HG03558 (cell line): ENCODE data around the gene DCAF17.
"Not testable (repeated sequence)": the region's sequence is repeated elsewhere in the genome, so short reads cannot be mapped to it uniquely, and the experiment has no call there.

ENCODE experiments used
- ATAC-seq: cut with Tn5 transposase; IDR thresholded peaks from one replicate; pipeline ENCODE4 v1.9.1; 2021; ENCODE audit warnings: moderate number of reproducible peaks; ENCODE audit not compliant: unreplicated experiment; ENCODE audit errors: extremely low read depth

Gene DCAF17

DNA sequence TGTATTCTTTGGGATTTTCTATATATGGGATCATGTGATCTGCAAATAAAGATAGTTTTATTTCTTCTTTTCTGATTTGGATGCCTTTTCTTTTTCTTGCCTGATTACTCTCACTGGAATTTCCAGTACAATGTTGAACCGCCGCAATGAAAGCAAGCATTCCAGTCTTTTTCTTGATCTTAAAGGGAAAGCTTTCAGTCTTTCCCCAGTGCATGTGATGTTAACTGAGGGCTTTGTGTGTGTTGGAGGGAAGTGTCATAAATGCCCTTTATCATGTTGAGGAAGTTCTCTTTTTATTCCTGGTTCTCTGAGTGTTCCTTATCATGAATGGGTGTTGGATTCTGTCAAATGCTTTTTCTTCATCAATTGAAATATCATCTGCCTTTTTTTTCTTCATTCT, 71.3 kb downstream of the DCAF17 start:
- ATAC-seq, result no peak

DNA sequence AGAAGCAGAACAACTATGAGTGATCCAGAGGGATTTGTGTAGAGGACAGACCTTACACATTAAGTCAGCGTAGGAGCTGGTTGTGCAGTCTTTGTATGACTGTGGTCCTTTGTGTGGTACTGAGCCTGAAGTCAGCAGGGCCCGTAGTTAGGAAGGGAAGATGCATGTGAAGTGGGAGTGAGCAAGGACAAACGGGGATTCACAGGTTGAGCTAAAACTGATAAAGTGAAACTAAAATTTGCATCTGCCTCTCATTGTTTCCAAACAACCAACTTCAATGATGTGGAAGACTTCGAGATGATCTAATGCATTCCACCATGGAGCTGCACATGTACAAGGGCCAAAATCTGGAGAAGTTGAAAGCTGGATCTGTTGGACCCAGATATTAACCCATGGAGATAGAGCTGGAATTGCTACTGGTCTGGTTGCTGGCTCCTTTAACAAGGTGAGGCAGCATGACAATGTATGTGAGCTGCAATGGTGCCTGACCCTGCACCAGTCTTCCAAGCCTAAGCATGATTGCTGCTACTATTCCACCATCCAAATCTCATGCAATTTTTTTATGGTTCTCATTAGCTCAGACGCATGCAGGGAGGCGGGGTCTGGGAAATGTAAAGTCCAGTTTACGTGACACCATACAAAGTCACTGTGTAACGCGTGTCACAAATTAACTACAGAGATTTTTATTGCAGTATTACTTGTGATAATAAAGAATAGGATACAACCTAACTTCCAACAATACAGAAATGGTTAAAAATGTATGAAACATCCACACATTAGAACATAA, 76.1 kb downstream of the DCAF17 start:
- no peak for ATAC-seq

DNA sequence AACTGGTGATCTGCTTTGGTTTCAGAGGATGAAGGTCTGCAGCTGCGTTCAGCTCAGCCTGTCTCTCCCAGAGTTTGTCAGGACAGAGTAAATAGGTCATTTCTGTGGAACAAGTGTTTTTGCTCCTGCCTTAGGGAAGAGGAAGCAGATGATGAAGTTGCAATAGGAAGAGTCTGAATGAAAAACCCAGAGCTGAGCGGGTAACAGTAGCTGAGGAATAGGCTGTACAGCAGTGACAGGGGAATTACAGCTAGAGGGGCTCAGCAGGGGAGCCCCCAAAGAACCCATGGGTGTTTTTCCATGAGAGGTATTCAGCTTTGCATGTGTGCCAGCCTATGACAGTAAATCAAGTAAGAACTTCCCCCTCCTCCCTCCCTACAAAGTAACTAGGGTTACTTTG, 78.0 kb downstream of the DCAF17 start:
- no peak for ATAC-seq

DNA sequence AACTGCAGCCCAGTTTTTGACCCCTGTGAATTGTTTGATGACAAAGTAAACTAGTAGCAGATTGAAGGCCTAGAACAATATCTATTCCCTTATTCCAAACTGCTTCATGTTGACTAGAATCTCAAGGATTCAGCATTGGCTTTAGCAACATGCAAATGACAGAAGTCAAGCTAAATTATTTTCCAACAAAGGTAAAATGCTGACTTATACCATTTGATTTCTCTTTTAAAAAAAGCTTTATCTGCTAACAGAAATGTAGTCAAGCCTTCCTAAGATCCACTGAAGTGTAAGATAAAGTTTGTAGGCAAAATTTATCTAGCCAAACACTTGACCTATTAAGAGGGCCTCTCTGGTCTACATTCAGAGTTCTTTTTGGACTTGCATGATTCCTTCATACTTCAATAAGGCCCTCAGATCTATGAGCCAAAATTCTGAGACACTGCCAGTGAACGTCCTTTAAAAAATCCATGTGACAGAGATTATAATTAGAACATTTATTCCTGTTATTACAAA, 78.7 kb downstream of the DCAF17 start:
- ATAC-seq, result no peak

DNA sequence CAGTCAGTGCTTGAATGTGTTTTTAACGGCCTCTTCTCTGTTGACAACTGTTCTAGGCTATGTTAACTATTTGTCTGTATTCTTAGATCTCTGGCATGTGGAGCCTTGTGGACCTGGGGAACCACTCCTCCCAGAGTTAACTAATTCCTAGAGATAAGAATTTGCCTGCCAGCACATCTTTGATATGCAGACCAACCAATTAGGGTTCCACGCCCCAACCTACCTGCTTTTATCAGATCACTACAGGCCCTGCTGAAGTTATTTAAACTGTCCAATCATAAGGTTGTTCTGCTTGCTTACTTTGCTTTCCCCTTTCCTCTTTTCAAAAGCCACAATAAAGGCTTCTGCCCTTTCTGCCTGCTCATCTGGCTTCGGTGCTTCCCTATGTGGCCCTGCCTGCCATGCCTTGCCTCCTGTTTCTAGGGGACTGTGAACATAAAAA, 79.7 kb downstream of the DCAF17 start:
- no peak for ATAC-seq

DNA sequence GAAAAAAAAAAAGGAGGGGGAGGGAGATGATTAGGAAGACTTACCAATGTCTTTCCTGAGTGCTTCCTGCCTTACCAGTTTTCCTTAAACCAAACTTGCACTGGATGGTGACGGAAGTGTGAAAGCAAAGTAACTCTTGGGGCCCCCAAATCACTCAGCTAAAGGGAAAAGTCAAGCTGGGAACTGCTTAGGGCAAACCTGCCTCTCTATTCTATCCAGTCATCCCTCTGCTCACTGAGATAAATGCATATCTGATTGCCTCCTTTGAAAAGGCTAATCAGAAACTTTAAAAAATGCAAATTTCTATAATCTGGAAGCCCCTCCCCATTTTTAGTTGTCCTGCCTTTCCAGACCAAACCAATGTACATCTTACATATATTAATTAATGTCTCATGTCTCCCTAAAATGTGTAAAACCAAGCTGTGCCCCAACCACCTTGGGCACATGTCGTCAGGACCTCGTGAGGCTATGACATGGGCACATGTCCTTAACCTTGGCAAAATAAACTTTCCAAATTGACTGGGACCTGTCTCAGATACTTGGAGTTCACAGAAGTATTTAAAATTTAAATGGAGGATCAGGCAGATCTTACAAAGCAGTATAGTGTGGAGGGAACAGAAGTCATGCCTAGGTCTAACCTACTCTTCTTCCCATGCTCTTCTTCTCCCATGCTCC, 81.0 kb downstream of the DCAF17 start:
- no peak for ATAC-seq

DNA sequence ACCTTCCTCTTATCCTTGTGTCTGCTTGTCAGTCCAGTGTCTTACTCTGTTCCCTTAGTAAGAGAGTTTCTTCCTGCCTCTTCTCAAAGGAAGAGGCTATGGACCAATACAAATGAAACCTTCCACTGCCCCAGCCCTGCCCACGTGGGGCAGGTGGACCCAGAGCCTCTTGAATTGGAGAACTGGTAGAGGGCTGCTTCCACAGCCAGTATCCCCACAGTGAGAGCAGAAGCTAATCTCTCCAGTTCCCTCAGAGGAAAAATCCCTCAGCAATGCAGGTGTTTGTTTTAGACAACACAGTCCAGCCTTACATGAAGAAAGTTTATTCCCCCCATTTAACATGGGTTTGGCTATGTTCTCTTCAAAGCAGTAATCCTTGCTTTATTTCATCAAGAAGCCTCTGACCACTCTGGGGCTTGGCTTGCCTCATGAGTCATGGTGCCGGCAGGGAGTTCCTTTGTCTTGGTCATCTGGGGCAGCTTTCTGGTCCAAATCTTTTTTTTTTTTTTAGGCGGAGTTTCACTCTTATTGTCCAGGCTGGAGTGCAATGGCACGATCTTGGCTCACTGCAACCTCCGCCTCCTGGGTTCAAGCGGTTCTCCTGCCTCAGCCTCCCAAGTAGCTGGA, 81.8 kb downstream of the DCAF17 start:
- ATAC-seq, result no peak

DNA sequence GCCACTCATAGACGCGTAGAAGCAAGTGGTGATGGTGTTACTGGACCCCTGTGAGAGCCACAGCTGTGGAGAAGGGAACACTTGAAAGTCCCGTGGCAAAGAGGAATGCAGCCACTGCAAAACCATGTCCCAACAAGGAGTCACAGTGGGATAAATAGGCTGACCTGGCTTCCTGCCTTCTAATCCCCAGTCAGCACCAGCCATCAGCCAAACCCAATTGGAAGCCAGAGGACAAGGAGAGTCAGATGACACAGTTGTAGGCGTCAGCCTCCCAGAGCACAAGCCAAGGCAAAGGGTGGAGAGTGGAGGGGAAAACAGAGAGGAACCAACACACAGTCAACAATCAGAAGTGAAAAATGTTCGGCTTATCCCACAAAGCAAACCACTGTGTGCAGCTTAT, 82.8 kb downstream of the DCAF17 start:
- no peak for ATAC-seq

DNA sequence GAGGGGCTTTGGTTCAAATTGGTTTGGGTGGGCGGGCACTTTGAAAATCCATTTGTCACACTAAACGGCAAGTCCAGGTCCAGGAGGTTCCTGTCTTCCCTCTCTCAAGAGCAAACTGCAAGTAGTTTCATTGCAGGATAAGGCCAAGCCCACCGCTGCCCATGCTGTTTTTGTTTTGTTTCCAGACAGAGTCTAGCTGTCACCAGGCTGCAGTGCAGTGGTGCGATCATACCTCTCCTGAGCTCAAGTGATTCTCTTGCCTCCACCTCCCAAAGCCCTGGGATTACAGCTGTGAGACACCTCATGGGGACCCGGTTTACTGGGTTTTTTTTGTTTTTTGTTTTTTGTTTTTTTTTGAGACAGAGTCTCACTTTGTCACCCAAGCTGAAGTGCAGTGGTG, 86.4 kb downstream of the DCAF17 start:
- ATAC-seq, result no peak

DNA sequence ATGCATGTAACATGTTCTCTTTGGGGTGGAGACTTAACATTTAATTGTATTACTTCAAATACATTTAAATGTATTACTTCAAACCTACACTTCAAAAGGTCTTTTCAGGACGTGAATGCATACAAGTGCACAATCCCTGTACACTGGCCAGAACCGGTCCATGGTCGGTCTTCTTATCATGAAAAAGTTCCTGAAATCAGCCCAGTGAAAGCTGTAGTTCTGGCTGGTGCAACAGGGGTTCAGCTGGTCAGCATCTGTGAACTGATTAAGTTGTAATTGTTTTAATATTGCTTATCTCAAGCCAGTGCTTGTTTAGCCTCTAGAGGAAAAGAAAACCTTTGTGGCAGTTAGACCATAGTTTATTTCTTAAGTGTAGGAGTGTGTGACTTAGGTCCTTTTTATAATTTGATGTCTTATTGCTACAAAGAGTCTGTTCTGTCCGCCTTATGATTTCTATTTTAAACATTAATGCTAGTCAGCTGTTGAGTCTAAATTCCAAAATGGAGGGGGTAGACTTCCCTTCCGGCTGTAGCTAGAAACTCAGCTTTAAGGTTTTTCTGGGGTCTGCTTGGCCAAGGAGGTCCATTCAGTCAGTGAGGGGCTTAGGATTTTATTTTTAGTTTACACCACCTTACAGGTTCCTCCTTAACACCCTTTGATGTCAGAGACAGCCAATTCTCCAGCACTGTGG, 87.5 kb downstream of the DCAF17 start:
- ATAC-seq, result no peak

DNA sequence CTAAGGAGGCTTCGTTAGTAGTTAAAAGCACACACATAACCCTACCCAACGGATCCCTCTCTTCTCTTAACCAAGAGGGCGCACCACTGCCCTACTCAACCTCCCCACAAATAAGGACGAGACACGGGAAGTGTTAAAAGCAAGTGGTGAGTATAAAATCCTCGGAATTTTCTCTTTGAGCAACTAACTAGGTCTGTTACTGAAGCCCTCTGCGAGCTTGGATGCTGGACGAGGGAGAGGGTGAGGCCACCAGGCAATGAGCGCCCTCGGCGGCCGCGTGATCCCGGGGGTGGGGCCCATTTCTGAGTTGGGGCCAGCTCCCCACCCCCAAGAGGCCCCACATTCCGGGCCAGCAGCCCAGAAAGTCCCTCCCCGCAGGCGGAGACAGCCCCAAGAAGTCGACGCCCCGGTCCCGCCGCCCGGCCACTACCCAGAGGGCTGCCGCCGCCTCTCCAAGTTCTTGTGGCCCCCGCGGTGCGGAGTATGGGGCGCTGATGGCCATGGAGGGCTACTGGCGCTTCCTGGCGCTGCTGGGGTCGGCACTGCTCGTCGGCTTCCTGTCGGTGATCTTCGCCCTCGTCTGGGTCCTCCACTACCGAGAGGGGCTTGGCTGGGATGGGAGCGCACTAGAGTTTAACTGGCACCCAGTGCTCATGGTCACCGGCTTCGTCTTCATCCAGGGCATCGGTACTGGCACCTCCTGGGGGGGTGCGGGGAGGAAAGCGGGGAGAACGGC, 88.2 kb downstream of the DCAF17 start, which contains the start of gene CYBRD1:
TSS of gene CYBRD1 (plus strand) at position 423 of the 736 bp plus-strand sequence. CDS start at position 495, 72 bp downstream.
- no peak for ATAC-seq

DNA sequence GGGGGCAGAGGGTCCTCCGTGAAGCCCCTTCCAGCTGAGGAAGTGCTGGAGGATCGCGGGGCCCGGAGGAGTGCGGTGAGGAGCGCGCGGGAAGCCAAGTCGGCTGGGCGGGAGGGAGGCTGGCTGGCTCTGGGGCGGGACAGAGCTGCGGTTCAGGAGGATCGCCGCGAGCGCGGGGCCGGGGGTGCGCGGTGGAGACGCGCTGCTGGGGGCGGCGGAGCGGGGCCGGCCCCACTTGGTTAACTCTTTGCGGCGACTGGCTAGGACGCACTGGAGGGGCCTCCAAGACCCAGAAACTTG, 88.7 kb downstream of the DCAF17 start:
- ATAC-seq, result no peak

DNA sequence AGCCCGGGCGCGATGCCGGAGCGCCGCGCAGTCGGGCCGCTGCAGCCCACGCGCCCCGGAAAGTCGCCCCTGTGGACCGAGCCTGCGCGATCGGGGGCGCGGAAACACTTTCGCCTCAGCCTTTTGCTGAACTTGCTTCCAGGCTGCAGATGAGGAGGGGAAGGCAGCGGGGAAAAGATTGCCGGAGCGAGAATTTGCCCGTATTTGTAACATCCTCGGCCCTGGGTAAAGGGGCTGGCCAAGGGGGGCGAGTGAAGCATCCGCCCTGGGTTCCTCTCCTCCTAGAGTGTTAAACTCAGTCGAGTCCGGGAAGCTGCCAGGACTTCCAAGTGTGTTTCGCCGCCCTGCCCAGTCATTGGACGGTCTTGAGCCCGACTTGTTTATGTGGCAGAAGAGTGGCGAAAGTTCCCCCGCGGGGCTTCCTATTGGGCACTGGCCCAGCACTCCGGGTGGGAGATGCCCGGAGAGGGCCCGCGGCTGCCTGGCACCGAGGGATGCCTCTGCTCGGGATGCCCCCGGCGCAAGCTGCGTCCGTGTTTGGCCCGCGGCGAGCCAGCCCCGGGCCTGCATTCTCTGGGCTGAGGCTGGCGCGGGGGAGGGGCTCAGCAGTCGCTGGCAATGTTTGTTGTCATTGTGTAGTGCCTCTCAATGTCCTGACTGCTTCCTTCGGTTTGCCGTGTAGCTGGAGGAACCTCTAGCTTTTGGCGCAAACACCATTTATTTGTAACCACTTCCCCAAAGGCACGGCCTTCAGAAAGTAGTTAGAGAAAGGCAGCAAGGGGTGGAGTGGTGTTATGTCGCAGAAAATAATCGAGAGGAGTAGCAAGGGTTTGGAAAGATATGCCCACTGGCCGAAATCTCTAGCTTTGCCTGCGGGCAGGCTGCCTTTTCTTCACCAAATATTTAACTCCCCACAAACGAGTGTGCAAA, 89.3 kb downstream of the DCAF17 start:
- no peak for ATAC-seq

DNA sequence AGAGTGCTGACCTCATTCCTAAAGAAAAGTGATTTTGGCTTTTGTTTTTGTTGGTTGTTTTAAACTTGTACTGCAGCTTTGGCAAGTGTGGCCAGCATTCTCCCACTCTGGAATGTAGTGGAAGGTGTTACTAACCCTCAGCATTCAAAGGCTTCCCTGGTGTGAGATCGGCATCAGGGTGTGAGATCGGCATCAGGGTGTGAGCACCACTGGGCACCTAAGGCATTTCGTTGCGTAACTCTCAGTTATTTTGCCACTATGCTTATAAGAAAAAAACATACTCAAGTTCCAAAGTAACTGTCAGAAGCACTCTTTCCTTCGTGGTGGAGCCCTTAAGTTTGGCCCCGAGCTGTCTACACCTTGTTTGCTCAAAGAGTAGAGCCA, 90.0 kb downstream of the DCAF17 start:
- ATAC-seq, result no peak

DNA sequence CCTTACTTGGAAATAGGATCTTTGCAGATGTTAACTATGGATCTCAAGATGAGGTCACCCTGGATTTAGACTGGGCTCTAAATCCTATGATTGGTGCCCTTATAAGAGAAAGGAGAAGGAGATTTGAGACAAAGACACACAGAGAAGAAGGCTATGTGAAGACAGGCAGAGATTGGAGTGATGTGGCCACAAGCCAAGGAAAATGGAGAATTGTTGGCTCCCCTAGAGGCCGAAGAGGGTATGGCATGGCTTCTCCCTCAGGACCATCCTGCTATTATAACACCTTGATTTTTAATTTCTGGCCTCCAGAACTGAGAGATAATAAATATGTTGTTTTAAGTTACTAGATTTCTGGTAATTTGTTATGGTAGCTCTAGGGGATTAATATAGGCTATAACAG, 95.9 kb downstream of the DCAF17 start:
- no peak for ATAC-seq

DNA sequence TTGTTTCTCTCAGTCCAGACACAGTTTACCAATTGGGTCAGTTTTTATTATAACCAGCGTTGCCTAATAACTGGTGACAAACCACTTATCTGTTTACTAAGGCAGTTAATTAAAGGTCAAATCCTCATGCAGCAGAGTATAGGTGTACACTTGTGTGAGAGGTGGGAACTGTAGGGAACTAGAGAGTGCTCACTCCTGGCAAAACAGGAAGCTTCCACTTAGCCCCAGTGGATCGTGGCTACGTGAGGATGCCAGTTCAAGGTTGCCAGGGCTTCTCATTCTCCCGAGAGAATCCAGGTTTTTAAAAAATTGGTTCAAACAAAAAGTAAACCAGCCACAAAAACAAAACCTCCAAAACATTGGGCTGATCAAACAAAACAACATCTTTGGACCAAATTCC, 96.4 kb downstream of the DCAF17 start:
- ATAC-seq, result no peak

DNA sequence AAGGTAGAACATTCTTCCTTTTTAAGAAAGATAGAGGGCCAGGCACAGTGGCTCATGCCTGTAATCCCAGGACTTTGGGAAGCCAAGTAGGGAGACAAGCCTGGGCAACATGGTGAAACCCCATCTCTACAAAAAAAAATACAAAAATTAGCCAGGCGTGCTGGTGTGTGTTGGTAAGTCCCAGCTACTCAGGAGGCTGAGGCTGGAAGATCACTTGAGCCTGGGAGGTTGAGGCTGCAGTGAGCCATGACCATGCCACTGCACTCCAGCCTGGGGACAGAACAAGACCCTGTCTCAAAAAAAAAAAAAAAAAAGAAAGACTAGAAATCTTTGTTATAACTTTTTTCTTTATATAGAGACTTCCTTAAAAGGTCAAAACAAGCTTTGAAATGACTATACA, 96.8 kb downstream of the DCAF17 start:
- ATAC-seq, result not testable (repeated sequence)

DNA sequence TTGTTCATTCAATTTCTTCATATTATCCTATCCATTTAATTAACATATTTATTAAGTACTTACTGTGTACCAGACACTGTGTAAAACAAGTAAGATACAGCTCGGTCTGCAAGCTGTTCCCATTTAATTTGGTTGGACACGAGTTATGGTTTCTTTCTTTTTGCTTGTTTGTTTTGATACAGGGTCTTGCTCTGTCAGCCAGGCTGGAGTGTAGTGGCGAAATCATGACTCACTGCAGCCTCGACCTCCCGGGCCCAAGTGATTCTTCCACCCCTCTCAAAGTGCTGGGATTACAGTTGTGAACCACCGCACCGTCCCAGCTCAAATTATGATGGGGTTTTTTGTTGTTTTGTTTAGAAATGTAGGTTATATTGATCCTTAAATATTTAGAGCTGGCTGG, 97.3 kb downstream of the DCAF17 start:
- ATAC-seq, result no peak

DNA sequence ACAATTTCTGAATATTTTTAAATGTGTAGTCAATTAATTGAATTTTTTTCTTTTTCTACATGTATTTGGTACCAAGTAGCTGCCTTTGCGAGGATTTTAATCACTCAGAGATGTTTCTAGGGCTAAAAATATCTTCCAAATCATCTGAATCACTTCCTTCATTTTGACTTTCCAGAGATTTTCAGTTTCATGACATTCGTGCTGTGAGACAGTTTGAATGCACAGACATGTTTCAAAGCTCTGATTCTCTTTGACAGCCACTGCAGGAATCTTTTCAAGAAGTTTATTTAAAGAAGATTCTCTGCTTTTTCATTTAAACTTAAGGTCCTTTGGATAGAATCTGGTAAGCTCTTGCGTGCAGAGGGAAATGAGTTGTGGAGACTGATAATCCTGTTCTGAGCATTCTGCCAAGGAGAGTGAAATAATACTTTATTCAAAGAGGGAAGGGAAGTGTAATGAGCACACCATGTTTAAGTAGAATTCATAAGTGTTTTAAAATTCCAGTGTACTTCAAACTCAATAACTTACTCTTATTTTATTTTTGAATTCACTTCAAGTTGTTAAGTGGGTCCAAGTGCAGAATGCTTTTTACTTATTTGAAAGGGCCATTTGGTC, 97.9 kb downstream of the DCAF17 start:
- ATAC-seq, result no peak
